MM.1S (cell line): ENCODE results near the gene ZFP62.
A peak's percentile ranks its signal among the peaks of the same experiment; 100 is the strongest.

Source experiments
- DNase-seq: peaks from one replicate; pipeline ENCODE4 v3.0.0-alpha.2; 2015
- H2AFZ ChIP-seq: fragments of 300-600 bp; sonication (generic); 2 replicates; pipeline ENCODE4 v1.6.0; 2016; ENCODE audit warnings: antibody characterized with exemption, low read length
- H3F3A ChIP-seq: fragments of 300-600 bp; sonication (generic); 2 replicates; pipeline ENCODE4 v1.6.1; 2016; ENCODE audit warnings: mild to moderate bottlenecking, antibody characterized with exemption, low read length, moderate library complexity, mixed read lengths; ENCODE audit not compliant: insufficient read depth
- H3K27ac ChIP-seq: fragments of 300-600 bp; sonication (generic); 2 replicates; pipeline ENCODE4 v1.5.1; 2016; ENCODE audit warnings: mild to moderate bottlenecking, low read length
- H3K27me3 ChIP-seq: fragments of 300-600 bp; sonication (generic); replicated peaks from 2 replicates; pipeline ENCODE4 v1.6.0; 2016; ENCODE audit warnings: low read length; ENCODE audit not compliant: insufficient read depth
- H3K36me3 ChIP-seq: fragments of 300-600 bp; sonication (generic); replicated peaks from 2 replicates; pipeline ENCODE4 v1.6.1; 2016; ENCODE audit warnings: mild to moderate bottlenecking, low read length, mixed read lengths; ENCODE audit not compliant: insufficient read depth
- H3K4me1 ChIP-seq: fragments of 300-600 bp; sonication (generic); 2 replicates; pipeline ENCODE4 v1.6.1; 2016; ENCODE audit warnings: low read length, mixed read lengths
- H3K4me2 ChIP-seq: fragments of 300-600 bp; sonication (generic); 2 replicates; pipeline ENCODE4 v1.6.0; 2016; ENCODE audit warnings: low read depth, low read length
- H3K4me3 ChIP-seq: fragments of 300-600 bp; sonication (generic); 2 replicates; pipeline ENCODE4 v1.5.1; 2016; ENCODE audit warnings: low read length, mixed read lengths
- H3K79me2 ChIP-seq: fragments of 300-600 bp; sonication (generic); 2 replicates; pipeline ENCODE4 v1.6.1; 2016; ENCODE audit warnings: mixed run types, low read length, mixed read lengths
- H3K9ac ChIP-seq: fragments of 300-600 bp; sonication (generic); 2 replicates; pipeline ENCODE4 v1.6.1; 2016; ENCODE audit warnings: low read length, mixed read lengths
- H3K9me2 ChIP-seq: fragments of 300-600 bp; sonication (generic); replicated peaks from 2 replicates; pipeline ENCODE4 v1.6.1; 2016; ENCODE audit warnings: mild to moderate bottlenecking, low read length, mixed read lengths; ENCODE audit not compliant: insufficient read depth
- H3K9me3 ChIP-seq: fragments of 300-600 bp; sonication (generic); replicated peaks from 2 replicates; pipeline ENCODE4 v1.6.1; 2016; ENCODE audit warnings: mild to moderate bottlenecking, low read length, mixed read lengths; ENCODE audit not compliant: insufficient read depth
- H4K20me1 ChIP-seq: fragments of 300-600 bp; sonication (generic); 2 replicates; pipeline ENCODE4 v1.6.1; 2016; ENCODE audit warnings: mild to moderate bottlenecking, low read length, moderate library complexity, mixed read lengths; ENCODE audit not compliant: insufficient read depth
- EZH2 ChIP-seq: fragments of 300-600 bp; sonication (generic); optimal IDR thresholded peaks from 2 replicates; pipeline ENCODE3; 2017; ENCODE audit warnings: low read depth, mild to moderate bottlenecking, antibody characterized with exemption, low read length, mixed read lengths
- EZH2phosphoT487 ChIP-seq: fragments of 300-600 bp; sonication (generic); IDR thresholded peaks from 2 replicates; pipeline ENCODE4 v1.6.1; 2018; ENCODE audit warnings: antibody characterized with exemption, low read length
- TF ChIP-seq, protein P1 (sequence below): fragments of 300-600 bp; sonication (generic); IDR thresholded peaks from 2 replicates; pipeline ENCODE4 v1.5.1; 2016; ENCODE audit warnings: antibody characterized with exemption, low read length, mixed read lengths

Gene ZFP62

DNA sequence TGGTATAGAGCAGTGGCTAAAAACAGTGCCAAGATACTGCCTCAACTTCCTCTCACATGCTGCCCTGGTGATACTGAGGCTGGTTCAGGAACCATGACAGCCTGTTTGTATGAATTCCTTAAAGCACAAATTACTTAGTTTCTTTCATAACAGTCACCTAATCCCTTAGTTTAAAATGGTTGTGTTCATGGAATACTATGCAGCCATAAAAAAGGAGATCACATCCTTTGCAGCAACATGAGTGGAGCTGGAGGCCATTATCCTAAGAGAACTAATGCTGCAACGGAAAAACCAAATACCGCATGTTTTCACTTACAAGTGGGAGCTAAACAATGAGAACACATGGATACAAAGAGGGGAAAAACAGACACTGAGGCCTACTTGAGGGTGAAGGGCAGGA is 21.8 kb downstream of the ZFP62 start:
- TF ChIP-seq, protein P1, sequence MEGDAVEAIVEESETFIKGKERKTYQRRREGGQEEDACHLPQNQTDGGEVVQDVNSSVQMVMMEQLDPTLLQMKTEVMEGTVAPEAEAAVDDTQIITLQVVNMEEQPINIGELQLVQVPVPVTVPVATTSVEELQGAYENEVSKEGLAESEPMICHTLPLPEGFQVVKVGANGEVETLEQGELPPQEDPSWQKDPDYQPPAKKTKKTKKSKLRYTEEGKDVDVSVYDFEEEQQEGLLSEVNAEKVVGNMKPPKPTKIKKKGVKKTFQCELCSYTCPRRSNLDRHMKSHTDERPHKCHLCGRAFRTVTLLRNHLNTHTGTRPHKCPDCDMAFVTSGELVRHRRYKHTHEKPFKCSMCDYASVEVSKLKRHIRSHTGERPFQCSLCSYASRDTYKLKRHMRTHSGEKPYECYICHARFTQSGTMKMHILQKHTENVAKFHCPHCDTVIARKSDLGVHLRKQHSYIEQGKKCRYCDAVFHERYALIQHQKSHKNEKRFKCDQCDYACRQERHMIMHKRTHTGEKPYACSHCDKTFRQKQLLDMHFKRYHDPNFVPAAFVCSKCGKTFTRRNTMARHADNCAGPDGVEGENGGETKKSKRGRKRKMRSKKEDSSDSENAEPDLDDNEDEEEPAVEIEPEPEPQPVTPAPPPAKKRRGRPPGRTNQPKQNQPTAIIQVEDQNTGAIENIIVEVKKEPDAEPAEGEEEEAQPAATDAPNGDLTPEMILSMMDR: no peak
- TF ChIP-seq EZH2phosphoT487: no peak
- TF ChIP-seq EZH2: no peak
- H3K9ac ChIP-seq: no peak overlapping the region

GRCh38 chr5:180837478-180837877 is 23.6 kb downstream of the ZFP62 start:
- Histone ChIP-seq H2AFZ (no peak overlapping the region), H3K4me2 (no peak overlapping the region), H3F3A (0 out of 2 replicates have a peak, but pooled peaks cover 4% of the 10 kb centered on the region), H3K4me1 (peaks cover 5% of the 10 kb centered on the region; the same call in 1 of the 2 replicates), H3K9ac (no peak overlapping the region), H4K20me1 (no peaks in the 10 kb centered on the region), H3K27ac (no peak overlapping the region), H3K9me2 (no peaks in the 10 kb centered on the region), H3K4me3 (no peak overlapping the region), H3K27me3 (no peaks in the 10 kb centered on the region), H3K9me3 (no peaks in the 10 kb centered on the region), H3K36me3 (no peaks in the 10 kb centered on the region; the same call in 1 of the 2 replicates), H3K79me2 (peaks cover 11% of the 10 kb centered on the region)
- no peak for DNase-seq
- TF ChIP-seq, protein P1: no peak

More for the DNA sequence above, 21.8 kb downstream of the ZFP62 start:
- no peaks in the 10 kb centered on the region for H3K4me1 ChIP-seq
- H3K27me3 ChIP-seq: no peaks in the 10 kb centered on the region
- no peaks in the 10 kb centered on the region for H4K20me1 ChIP-seq
- 0 out of 2 replicates have a peak, but pooled peaks cover 3% of the 10 kb centered on the region for H3K79me2 ChIP-seq
- no peak for DNase-seq
- H3K36me3 ChIP-seq: no peaks in the 10 kb centered on the region; the same call in 1 of the 2 replicates
- H3K4me3 ChIP-seq: no peak overlapping the region
- H3K9me2 ChIP-seq: no peaks in the 10 kb centered on the region
- no peak overlapping the region for H2AFZ ChIP-seq
- H3K9me3 ChIP-seq: no peaks in the 10 kb centered on the region
- 0 out of 2 replicates have a peak, but pooled peaks cover 4% of the 10 kb centered on the region for H3F3A ChIP-seq
- H3K27ac ChIP-seq: no peak overlapping the region
- no peak overlapping the region for H3K4me2 ChIP-seq

GRCh38 chr5:180832638-180833068 is 28.4 kb downstream of the ZFP62 start:
- no peak for TF ChIP-seq EZH2phosphoT487
- TF ChIP-seq EZH2: no peak
- TF ChIP-seq, protein P1: no peak
- Histone ChIP-seq H3K9me2 (no peaks in the 10 kb centered on the region), H3K79me2 (peaks cover 40% of the 10 kb centered on the region), H3K36me3 (no peaks in the 10 kb centered on the region; the same call in 1 of the 2 replicates), H3K9me3 (no peaks in the 10 kb centered on the region), H2AFZ (no peak overlapping the region), H3K4me2 (peak overlapping the region; percentile 95), H3F3A (peaks cover 20% of the 10 kb centered on the region), H3K4me3 (peak overlapping the region; percentile 84), H3K27me3 (no peaks in the 10 kb centered on the region), H3K4me1 (peaks cover 16% of the 10 kb centered on the region), H3K27ac (peak overlapping the region; percentile 96; the same call in 1 of the 2 replicates), H3K9ac (peak overlapping the region; percentile 98; the same call in 1 of the 2 replicates), H4K20me1 (no peaks in the 10 kb centered on the region)
- peak; percentile 67 for DNase-seq
